Tibial nerve (tissue), 4 donors: ENCODE results near the gene AVPR1B. TPM values are rescaled to one million over a fixed set of nuclear protein-coding genes. Genes with fewer than 3 reads are reported as not detected.

Source experiments
- DNase-seq, 2 donors: peaks; one replicate each; pipeline ENCODE4 v3.0.0-alpha.2; 2019; ENCODE audit warnings: low spot score in 2 of 2
- H3K27ac ChIP-seq, 4 donors: fragments of 200-600 bp; sonication (generic) in 3 of 4; one replicate each; pipeline ENCODE4 v1.5.1; 2017 to 2019; ENCODE audit warnings: mild to moderate bottlenecking in 1 of 4
- H3K27me3 ChIP-seq, 2 donors: fragments of 200-600 bp; sonication (generic) in 1 of 2; one replicate each; pipeline versions ENCODE4 v1.5.1 to v1.6.0; 2017 to 2019
- H3K36me3 ChIP-seq, 3 donors: fragments of 200-600 bp; sonication (generic); one replicate each; pipeline ENCODE4 v1.5.1; 2018 to 2019
- H3K4me1 ChIP-seq, 4 donors: fragments of 200-600 bp; sonication (generic) in 3 of 4; one replicate each; pipeline ENCODE4 v1.5.1; 2017 to 2019
- H3K4me3 ChIP-seq, 4 donors: fragments of 200-600 bp; sonication (generic) in 3 of 4; one replicate each; pipeline ENCODE4 v1.5.1; 2017 to 2019; ENCODE audit warnings: mild to moderate bottlenecking in 1 of 4, moderate library complexity in 1 of 4
- H3K9me3 ChIP-seq, 4 donors: fragments of 200-600 bp; sonication (generic) in 3 of 4; one replicate each; pipeline ENCODE4 v1.5.1; 2017 to 2019
- CTCF ChIP-seq, 5 experiments: fragments of 200-600 bp in 3 of 5; fragments of 450-650 bp in 2 of 5; sonication (generic) in 3 of 5; IDR thresholded peaks; one replicate each; pipeline ENCODE4 v1.5.1; 2016 to 2019; ENCODE audit warnings: antibody characterized with exemption in 5 of 5, mild to moderate bottlenecking in 3 of 5, moderate library complexity in 2 of 5
- EP300 ChIP-seq, 2 donors: sonication (generic); formaldehyde crosslinking; IDR thresholded peaks; one replicate each; pipeline ENCODE4 v1.6.1; 2017; ENCODE audit warnings: antibody characterized with exemption in 2 of 2, mild to moderate bottlenecking in 1 of 2
- POLR2A ChIP-seq, 2 donors: fragments of 450-650 bp; IDR thresholded peaks; one replicate each; pipeline ENCODE4 v1.6.1; 2017; ENCODE audit warnings: antibody characterized with exemption in 2 of 2, mild to moderate bottlenecking in 2 of 2, moderate library complexity in 2 of 2
- WGBS, 2 donors: methylation state at CpG; one replicate each; pipeline ENCODE4 v1.1.5; 2018; 5-methylcytosine and 5-hydroxymethylcytosine counted together
- total RNA-seq, 4 donors: library from RNA; depleted of rRNA; stranded (reverse); fragments of >200 nt; gene quantifications; one replicate each; pipeline ENCODE4 v1.1.0, GENCODE V29; 2016

Gene AVPR1B
- total RNA-seq, 4 donors from 2014 or later, result not detected

DNA sequence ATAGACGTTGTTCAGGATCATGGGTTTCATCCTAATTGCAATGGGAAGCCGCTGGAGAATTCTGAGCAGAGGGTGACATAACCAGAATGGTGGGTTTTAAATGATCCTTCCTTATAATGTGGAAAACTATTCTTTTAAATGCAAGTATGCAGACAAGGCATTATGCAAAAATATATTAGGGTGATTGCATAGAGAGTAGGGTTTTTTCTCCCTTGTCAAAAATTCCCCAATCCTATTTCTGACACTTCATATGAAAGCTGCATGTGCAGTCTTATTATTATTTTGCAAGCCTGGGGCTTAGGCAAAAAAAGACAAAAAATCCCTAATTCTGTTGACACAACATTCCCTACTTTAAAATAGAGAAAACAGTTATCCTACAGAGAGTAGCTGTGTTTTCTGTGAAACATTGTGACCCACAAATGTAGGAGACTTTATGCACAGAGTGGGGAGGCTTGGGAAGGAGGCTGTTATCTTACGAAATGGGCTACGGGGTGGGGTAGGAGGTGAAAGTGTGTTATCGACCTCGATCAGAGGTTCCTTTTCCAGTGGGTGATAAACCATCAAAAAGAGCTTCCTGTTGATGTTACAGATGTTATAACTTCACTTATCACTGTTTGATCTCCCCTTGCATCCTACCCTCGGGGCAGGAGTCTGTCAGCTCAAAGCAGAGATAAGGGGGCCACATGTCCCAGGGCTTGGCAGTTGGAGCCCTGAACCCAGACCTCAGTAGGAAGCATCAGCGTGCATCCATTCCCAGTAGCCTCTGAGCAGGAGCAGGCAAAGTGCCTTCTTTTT is 37.0 kb downstream of the AVPR1B start:
- no peaks in the 10 kb centered on the region for H3K4me1 ChIP-seq
- no peaks in the 10 kb centered on the region for H3K9me3 ChIP-seq
- DNase-seq, result no peak
- no peaks in the 10 kb centered on the region for H3K36me3 ChIP-seq
- H3K27ac ChIP-seq, result no peak overlapping the region
- WGBS, 2 donors, result 58 to 60% methylated on average over 8 of the region's 8 CpGs
- no peak for TF ChIP-seq CTCF (IDR thresholded peaks at IDR 0.05)
- TF ChIP-seq EP300 (IDR thresholded peaks at IDR 0.05), result no peak
- TF ChIP-seq POLR2A (IDR thresholded peaks at IDR 0.05), result no peak
- H3K27me3 ChIP-seq, result no peaks in the 10 kb centered on the region
- no peak overlapping the region for H3K4me3 ChIP-seq

DNA sequence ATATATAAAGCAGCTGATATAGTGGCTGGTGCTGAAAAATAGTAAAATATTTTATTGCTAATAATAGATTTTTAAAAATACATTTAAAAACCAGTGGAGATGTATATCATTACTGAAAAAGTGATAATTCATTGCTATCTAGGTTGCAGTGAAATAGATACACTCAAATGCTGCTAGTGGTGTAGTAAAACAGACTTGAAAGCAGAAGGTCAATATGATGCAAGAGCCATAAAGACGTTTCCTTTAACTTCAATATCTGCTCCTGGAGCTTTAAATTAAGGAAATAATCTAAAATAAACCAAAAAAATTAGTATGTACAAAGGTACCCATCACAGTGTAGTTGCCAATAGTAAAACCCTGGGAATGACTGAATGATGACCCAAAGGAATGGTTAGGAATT is 38.1 kb downstream of the AVPR1B start:
- no peak for TF ChIP-seq CTCF (IDR thresholded peaks at IDR 0.05)
- no peak for TF ChIP-seq EP300 (IDR thresholded peaks at IDR 0.05)
- TF ChIP-seq POLR2A (IDR thresholded peaks at IDR 0.05), result no peak
- WGBS, 2 donors, result 65 to 68% methylated on average over 1 of the region's 1 CpG
- H3K27me3 ChIP-seq, result no peaks in the 10 kb centered on the region

DNA sequence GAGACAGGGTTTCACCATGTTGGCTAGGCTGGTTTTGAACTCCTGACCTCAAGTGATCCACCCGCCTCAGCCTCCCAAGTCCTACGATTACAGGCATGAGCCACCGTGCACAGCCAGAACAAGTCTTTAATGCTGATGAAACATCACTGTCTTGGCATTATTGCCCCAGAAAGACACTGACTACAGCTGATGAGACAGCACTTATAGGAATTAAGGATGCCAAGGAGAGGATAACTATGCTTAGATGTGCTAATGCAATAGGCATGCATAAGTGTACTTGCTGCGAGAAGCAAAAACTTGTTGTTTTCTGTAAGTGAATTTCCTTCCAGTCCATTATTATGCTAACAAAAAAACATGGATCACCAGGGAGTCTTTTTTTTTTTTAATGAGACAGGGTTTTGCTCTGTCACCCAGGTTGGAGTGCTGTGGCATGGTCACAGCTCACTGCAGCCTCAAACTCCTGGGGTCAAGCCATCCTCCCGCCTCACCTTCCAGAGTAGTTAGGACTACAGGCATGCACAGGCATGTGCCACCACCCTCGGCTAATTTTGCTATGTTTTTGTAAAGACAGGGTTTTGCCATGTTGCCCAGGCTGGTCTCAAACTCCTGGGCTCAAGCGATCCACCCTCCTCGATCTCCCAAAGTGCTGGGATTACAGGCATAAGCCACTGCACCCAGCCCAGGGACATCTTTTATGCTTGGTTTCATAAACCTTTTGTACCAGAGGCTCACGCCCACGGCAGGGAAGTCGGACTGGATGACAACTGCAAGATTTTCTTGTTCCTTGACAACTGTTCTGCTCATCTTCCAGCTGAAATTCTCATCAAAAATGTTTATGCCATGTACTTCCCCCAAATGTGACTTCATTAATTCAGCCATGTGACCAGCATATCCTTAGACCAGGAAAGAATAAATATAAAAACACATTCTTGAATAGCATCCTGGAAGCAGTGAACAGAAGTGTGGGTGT is 41.1 kb downstream of the AVPR1B start:
- TF ChIP-seq POLR2A (IDR thresholded peaks at IDR 0.05) (no peak), CTCF (IDR thresholded peaks at IDR 0.05) (no peak), EP300 (IDR thresholded peaks at IDR 0.05) (no peak)
- H3K9me3 ChIP-seq, result no peaks in the 10 kb centered on the region
- no peaks in the 10 kb centered on the region for H3K36me3 ChIP-seq
- H3K27ac ChIP-seq, result no peak overlapping the region
- 73% methylated on average over 11 of the region's 11 CpGs for WGBS, 2 donors
- H3K4me1 ChIP-seq, result no peaks in the 10 kb centered on the region
- no peaks in the 10 kb centered on the region for H3K27me3 ChIP-seq
- H3K4me3 ChIP-seq, result no peak overlapping the region
- no peak for DNase-seq

More for the DNA sequence above, 38.1 kb downstream of the AVPR1B start:
- no peak overlapping the region for H3K27ac ChIP-seq
- no peaks in the 10 kb centered on the region for H3K9me3 ChIP-seq
- H3K4me3 ChIP-seq, result no peak overlapping the region
- no peaks in the 10 kb centered on the region for H3K4me1 ChIP-seq
- H3K36me3 ChIP-seq, result no peaks in the 10 kb centered on the region
- no peak for DNase-seq

DNA sequence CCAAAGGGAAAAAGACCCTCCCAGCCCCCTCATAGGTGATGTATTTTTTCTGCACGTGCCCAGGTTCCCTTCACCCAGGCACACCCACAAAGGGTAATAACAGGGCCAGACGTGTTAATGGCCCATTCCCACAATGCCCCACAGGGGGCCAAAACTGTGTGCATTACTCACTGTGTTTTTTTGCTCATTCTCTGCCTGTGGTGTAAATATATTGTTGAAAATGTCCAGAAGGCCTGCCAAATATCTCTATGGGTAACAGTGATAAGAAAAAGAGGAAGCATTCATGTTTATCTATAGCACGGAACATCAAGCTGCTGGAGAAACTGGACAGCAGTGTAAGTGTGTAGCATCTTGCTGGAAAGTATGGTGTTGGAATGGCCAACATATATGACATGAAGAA is 42.3 kb downstream of the AVPR1B start:
- no peak for DNase-seq
- Histone ChIP-seq H3K4me3 (no peak overlapping the region), H3K27ac (no peak overlapping the region), H3K9me3 (no peaks in the 10 kb centered on the region), H3K36me3 (no peaks in the 10 kb centered on the region), H3K4me1 (no peaks in the 10 kb centered on the region), H3K27me3 (no peaks in the 10 kb centered on the region)
- 53 to 58% methylated on average over 3 of the region's 3 CpGs for whole genome bisulfite sequencing, 2 donors
- no peak for TF ChIP-seq CTCF (IDR thresholded peaks at IDR 0.05)
- no peak for TF ChIP-seq EP300 (IDR thresholded peaks at IDR 0.05)
- TF ChIP-seq POLR2A (IDR thresholded peaks at IDR 0.05), result no peak
